Lung (tissue), 12 donors: ENCODE measurements around the gene GNRH2. TPM values are rescaled to one million over a fixed set of nuclear protein-coding genes. Genes with fewer than 3 reads are reported as not detected.

Source experiments
- ATAC-seq: fragments of 200-7000 bp; cut with Tn5 transposase; one replicate; pipeline ENCODE4 v1.9.1; 2020; ENCODE audit warnings: moderate number of reproducible peaks; ENCODE audit not compliant: insufficient read depth, low FRiP score
- DNase-seq, 3 donors: peaks; one replicate each; pipeline ENCODE4 v3.0.0-alpha.2; 2013 to 2017
- H3K27ac ChIP-seq, 2 donors: one replicate each; pipeline ENCODE4 v1.5.1; 2013; ENCODE audit warnings: mild to moderate bottlenecking in 2 of 2, moderate library complexity in 2 of 2, control low read depth in 1 of 2, inconsistent platforms in 1 of 2, low read depth in 1 of 2, low read length in 1 of 2
- H3K27me3 ChIP-seq, 3 donors: one replicate each; pipeline ENCODE4 v1.5.1; 2013; ENCODE audit warnings: low read length in 2 of 3; ENCODE audit not compliant: control insufficient read depth in 3 of 3, insufficient read depth in 3 of 3
- H3K36me3 ChIP-seq, 4 donors: one replicate each; pipeline ENCODE4 v1.5.1; 2013; ENCODE audit warnings: low read length in 4 of 4, mild to moderate bottlenecking in 1 of 4, moderate library complexity in 1 of 4; ENCODE audit not compliant: control insufficient read depth in 4 of 4, insufficient read depth in 4 of 4
- H3K4me1 ChIP-seq, 5 donors: one replicate each; pipeline ENCODE4 v1.5.1; 2013; ENCODE audit warnings: low read length in 5 of 5, mild to moderate bottlenecking in 2 of 5, moderate library complexity in 1 of 5; ENCODE audit not compliant: control insufficient read depth in 5 of 5, insufficient read depth in 5 of 5
- H3K4me3 ChIP-seq: one replicate; pipeline ENCODE4 v1.5.1; 2013; ENCODE audit warnings: mild to moderate bottlenecking, control low read depth, moderate library complexity
- H3K9ac ChIP-seq, 2 donors: one replicate each; pipeline ENCODE4 v1.5.1; 2013; ENCODE audit warnings: low read length in 2 of 2, control low read depth in 1 of 2; ENCODE audit not compliant: insufficient read depth in 1 of 2
- H3K9me3 ChIP-seq, 4 donors: one replicate each; pipeline ENCODE4 v1.5.1; 2013; ENCODE audit warnings: low read length in 3 of 4, mild to moderate bottlenecking in 1 of 4, moderate library complexity in 1 of 4; ENCODE audit not compliant: control insufficient read depth in 4 of 4, insufficient read depth in 3 of 4
- CTCF ChIP-seq: IDR thresholded peaks from 2 replicates; pipeline ENCODE4 v1.5.1; 2012; ENCODE audit warnings: mild to moderate bottlenecking; ENCODE audit errors: control extremely low read depth, extremely low read depth
- WGBS, 2 donors: extraction: QIAGEN DNeasy Blood & Tissue Kit; methylation state at CpG; one replicate each; pipeline ENCODE4 v1.1.7; 2013; 5-methylcytosine and 5-hydroxymethylcytosine counted together
- polyA plus RNA-seq, 2 donors: library from polyadenylated mRNA; stranded (reverse); fragments of 200-250 nt; gene quantifications; one replicate each; pipeline ENCODE4 v1.2.1, GENCODE V29; 2013
- total RNA-seq, 2 donors: library from RNA; depleted of rRNA in 1 of 2; stranded (reverse); fragments of >200 nt in 1 of 2; gene quantifications; one replicate each; pipeline ENCODE4 v1.2.1, GENCODE V29; 2014 to 2021
- donor health status: control.
- donor health status: control.
- donor health status: Bipolar disorder and iron deficiency.
- donor health status: healthy.
- donor health status: DM: yes; HTN: yes; CAD: no.

The GNRH2 gene
- total and polyA plus RNA-seq, 4 donors: 0.14 to 0.46 (median 0.16) TPM; not detected in 1

- no peak for ATAC-seq
- Histone ChIP-seq H3K27ac (no peak overlapping the region), H3K4me3 (no peak overlapping the region), H3K36me3 (no peaks in the 10 kb centered on the region), H3K27me3 (peaks cover 0 to 21% (median 15%) of the 10 kb centered on the region in 3 donors), H3K9ac (no peak overlapping the region), H3K4me1 (peaks cover 0 to 13% (median 0%) of the 10 kb centered on the region in 5 donors), H3K9me3 (peaks cover 0 to 1% (median 0%) of the 10 kb centered on the region in 4 donors)
- TF ChIP-seq CTCF: no peak
- no peak for DNase-seq
- WGBS, 2 donors: 74 to 77% methylated on average over 8 of the region's 8 CpGs
These were observed 24.7 kb downstream of the GNRH2 start for GRCh38 chr20:3068075-3068474.

- peaks cover 0 to 22% (median 15%) of the 10 kb centered on the region in 3 donors for H3K27me3 ChIP-seq
- no peak overlapping the region for H3K27ac ChIP-seq
- ATAC-seq: no peak
- H3K4me3 ChIP-seq: no peak overlapping the region
- peaks cover 0 to 13% (median 0%) of the 10 kb centered on the region in 5 donors for H3K4me1 ChIP-seq
- no peak overlapping the region for H3K9ac ChIP-seq
- no peak for TF ChIP-seq CTCF
- 87 to 88% methylated on average over 8 of the region's 8 CpGs for WGBS, 2 donors
- DNase-seq: no peak
- no peaks in the 10 kb centered on the region for H3K36me3 ChIP-seq
- H3K9me3 ChIP-seq: peaks cover 0 to 1% (median 0%) of the 10 kb centered on the region in 4 donors
These were observed 25.8 kb downstream of the GNRH2 start for GRCh38 chr20:3068986-3069900.

- TF ChIP-seq CTCF: no peak
- ATAC-seq (no peak), DNase-seq (no peak)
- WGBS, 2 donors: 73 to 87% methylated on average over 4 of the region's 4 CpGs
- no peak overlapping the region for H3K4me3 ChIP-seq
- H3K27me3 ChIP-seq: peaks cover 0 to 22% (median 15%) of the 10 kb centered on the region in 3 donors
- H3K9me3 ChIP-seq: peaks cover 0 to 1% (median 0%) of the 10 kb centered on the region in 4 donors
- H3K4me1 ChIP-seq: peaks cover 0 to 13% (median 0%) of the 10 kb centered on the region in 5 donors
- no peak overlapping the region for H3K9ac ChIP-seq
- H3K36me3 ChIP-seq: no peaks in the 10 kb centered on the region
- H3K27ac ChIP-seq: no peak overlapping the region
These were observed 27.3 kb downstream of the GNRH2 start for GRCh38 chr20:3070725-3071124.
